ENCODE results near the gene MAG.

MAG gene

DNA sequence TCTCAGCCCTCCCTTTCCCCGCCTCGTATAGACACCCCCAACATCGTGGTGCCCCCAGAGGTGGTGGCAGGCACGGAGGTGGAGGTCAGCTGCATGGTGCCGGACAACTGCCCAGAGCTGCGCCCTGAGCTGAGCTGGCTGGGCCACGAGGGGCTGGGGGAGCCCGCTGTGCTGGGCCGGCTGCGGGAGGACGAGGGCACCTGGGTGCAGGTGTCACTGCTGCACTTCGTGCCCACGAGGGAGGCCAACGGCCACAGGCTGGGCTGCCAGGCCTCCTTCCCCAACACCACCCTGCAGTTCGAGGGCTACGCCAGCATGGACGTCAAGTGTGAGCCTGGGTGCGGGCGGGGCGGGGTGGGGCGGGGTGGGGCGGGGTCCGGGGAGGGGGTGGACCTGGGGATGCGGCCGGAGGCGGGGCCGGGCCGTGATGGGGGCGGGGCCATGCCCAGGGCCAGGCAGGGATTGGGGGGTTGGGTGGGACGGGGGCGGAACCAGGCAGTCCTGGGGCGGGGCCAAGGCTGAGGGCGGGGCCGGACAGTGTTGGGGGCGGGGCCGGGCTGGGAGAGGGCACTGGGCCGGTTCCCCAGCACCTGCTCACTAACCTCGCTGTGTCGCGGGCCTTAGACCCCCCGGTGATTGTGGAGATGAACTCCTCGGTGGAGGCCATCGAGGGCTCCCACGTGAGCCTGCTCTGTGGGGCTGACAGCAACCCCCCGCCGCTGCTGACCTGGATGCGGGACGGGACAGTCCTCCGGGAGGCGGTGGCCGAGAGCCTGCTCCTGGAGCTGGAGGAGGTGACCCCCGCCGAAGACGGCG lies 7.8 kb downstream of the MAG start:
- DNase-seq (ENCODE audit: low spot score), result no peak

DNA sequence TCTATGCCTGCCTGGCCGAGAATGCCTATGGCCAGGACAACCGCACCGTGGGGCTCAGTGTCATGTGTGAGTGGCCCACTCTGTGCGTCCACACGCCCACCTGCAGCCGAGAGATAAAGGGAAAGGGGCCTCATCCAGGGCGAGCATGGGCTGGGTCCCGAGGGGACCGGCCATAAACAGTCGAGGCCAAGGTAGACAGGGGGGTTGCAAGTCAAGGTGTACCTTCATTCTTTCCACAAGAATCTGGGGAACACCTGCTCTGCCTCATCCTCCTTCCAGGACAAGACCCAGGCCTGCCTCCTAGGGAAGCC lies 8.3 kb downstream of the MAG start:
- DNase-seq (ENCODE audit: low spot score), result no peak

DNA sequence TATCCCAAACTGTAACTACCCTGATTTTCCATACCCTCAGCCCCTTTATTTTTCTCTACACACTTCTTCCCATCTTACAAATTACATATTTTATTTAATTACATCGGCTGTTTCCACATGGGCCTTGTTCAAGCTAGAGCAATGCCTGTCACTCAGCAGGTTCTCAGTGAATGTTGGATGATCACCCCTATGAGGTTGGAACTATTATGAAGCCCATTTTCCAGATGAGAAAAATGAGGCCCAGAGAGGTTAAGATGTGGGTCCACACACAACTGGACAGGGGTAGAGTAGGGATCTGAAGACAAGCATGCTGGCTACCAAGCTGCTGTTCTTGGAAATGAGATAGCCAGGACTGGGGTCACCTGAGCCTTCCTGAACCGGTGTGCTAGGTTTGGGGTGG lies 10.0 kb downstream of the MAG start:
- no peak for DNase-seq (ENCODE audit: low spot score)

DNA sequence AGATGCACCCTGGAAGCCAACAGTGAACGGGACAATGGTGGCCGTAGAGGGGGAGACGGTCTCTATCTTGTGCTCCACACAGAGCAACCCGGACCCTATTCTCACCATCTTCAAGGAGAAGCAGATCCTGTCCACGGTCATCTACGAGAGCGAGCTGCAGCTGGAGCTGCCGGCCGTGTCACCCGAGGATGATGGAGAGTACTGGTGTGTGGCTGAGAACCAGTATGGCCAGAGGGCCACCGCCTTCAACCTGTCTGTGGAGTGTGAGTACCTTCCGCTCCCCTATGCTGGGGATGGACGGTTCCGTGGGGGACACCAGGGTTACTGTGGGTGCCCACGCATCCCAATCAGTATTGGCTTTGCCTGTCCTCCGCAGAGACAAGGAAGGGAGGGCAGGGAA lies 10.5 kb downstream of the MAG start:
- no peak for DNase-seq (ENCODE audit: low spot score)

DNA sequence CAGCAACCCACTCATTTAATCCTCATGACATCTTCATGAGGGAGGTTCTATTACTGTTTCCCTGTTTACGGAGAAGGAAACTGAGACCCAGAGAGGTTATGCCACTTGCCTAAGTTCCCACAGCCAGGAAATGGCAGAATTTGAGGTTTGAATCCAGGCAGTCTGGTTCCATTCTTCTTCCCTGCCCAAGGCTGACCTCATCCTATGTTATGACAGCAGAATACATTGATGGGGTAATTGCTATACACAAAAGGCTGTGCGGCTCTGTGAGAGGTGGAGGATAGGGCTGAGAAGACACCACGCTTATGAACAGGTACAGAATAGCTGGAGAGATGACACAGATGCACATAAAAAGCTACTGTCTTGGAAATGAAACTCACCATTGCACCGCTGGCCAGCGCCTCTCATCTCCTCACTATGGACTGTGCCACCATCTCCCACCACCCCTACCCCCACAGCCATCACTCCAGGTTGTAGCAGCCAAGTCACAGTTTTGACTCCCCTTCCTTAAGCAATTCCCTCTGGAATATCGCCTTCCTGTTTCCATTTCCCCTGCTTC lies 11.5 kb downstream of the MAG start:
- no peak for DNase-seq (ENCODE audit: low spot score)

DNA sequence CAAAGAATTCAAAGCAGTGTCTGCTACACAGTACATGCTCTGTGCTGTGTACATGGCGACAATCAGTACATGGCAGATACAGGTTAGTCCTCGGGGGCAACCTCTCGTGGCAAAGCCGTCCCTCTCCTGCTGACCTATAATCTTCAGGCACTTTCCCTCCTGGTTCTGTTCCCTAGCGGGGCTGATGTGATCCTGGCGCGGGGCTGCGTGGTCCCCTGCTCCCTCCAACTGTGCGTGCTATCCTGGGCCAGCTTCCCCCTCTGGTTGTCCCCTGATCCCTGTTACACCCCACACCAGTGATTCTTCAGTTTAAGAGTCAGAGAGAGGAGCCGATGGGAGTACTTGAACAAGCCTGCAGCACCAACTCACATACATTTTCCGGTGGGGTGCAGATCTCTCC lies 12.1 kb downstream of the MAG start:
- DNase-seq (ENCODE audit: low spot score), result no peak

DNA sequence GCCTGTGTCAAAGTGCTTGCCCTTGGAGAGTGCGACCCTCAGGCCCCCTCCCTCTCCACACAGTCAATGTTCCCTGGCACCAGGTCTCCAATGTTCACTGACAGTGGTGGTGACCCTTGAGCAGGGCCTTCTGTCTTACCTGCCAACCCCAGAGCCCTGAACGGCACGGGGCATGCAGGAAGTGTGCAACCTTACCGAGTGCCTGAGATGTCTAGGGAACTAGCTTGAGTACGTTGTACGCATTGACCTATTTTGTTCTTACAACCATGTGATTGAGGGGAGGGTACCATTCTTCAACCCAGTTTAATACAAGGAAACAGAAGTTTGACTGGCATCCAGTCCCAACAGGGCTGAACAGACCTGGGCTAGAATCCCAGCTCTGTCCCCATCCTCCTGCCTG lies 13.2 kb downstream of the MAG start:
- DNase-seq (ENCODE audit: low spot score), result no peak

DNA sequence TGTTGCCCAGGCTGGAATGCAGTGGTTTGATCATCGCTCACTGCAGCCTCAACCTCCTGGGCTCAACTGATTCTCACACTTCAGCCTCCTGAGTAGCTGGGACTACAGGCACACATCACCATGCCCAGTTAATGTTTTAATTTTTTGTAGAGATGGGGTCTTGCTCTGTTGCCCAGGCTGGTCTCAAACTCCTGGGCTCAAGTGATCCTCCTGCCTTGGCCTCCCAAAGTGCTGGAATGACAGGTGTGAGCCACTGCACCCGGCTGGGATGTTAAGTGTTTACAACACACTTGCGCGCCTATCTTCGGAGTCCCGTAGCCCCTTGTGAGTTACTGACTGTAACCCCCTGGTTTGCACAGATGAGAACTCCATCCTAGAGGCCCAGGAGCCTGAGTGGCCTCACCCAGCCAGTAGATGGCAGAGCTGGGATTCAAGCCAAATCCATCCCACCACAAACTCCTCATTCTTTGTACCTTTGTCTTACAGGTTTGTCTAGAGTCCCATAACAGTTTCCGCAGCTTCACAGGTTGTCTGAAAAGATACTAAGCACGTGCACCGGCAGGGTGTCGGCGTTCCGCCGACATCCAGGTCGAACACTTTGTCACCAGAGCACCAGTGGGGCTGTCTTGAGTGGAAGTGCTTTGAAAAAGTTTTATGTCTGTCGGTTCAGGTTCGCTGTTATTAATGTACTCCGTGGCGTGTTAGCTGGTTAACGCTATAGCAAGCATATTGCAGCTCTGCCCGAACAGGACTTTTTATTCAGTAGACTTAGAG lies 14.7 kb downstream of the MAG start:
- DNase-seq (ENCODE audit: low spot score), result no peak

DNA sequence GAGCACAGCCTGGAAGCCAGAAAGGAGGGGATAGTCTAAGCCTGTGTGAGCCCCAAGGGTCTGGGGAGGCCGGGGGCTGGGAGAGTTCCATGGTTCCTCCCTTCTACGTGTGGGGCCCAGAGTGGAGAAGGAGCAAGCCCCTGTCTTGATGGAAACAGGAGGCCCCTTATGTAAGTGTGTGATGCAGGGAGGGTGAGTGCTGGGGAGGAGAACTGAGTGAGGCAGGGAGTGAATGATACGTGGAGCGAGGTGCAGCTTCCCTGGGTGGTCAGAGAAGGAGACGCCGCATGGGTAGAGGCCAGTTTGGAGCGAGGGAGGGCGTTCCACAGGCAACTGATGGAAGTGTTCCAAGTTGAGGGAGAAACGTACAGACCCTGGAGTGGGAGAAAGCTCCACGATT lies 16.0 kb downstream of the MAG start:
- DNase-seq (ENCODE audit: low spot score), result no peak

DNA sequence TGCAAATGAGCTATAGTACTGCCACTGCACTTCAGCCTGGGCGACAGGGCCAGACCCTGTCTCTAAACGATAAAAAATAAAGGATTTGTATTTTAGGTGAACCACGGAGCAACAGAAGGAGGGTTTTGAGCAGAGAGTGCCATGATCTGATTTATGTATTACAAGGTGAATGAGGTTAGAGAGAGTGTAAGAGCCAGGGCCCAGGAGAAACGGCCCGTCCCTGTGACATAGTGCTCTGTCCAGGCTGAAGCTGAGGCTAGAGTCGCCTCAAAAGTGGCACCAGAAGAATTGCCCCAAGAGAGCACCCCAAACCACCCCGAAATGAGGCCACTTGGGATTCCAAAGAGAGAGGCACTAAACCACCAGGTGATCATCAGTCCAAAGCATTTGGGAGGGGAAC lies 16.9 kb downstream of the MAG start:
- no peak for DNase-seq (ENCODE audit: low spot score)

DNA sequence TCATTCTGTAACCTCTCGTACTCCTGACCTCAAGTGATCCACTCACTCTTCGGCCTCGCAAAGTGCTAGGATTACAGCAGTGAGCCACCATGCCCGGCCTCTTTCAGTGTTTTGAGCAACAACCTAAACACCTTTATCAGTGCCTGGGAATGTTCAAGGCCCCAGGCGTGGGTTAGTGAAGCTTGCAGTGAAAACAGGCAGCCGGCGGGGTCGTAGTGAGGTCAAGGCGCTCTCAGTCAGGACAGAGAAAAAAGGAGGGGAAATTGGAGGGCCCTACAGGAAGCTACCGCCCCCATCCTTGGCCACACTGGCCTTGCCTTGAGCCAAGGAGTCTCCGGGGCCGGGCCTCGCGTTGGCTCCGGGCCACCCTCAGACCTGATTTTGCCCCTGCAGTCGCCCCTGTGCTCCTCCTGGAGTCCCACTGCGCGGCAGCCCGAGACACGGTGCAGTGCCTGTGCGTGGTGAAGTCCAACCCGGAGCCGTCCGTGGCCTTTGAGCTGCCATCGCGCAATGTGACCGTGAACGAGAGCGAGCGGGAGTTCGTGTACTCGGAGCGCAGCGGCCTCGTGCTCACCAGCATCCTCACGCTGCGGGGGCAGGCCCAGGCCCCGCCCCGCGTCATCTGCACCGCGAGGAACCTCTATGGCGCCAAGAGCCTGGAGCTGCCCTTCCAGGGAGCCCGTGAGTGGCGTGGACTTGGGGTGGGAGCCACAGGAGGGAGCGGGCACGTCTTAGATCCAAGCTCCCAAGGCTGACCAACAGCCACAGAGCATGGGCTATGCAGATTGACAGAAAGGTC lies 17.7 kb downstream of the MAG start:
- no peak for DNase-seq (ENCODE audit: low spot score)

DNA sequence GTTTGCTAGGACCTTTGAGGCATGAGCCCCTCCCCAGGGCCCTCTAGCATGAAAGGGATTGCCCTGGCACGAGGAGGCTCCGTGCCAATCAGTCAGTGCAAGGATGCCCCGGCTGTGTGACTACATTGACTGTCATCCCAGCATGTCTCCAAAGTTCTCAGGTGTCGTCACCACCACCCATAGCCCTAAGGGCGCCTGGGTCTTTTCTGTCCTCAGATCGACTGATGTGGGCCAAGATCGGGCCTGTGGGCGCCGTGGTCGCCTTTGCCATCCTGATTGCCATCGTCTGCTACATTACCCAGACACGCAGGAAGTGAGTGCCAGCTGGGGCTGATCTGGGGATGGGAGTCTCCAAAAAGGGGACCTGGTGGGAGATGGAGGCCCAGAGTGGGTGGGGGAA lies 18.4 kb downstream of the MAG start:
- no peak for DNase-seq (ENCODE audit: low spot score)

DNA sequence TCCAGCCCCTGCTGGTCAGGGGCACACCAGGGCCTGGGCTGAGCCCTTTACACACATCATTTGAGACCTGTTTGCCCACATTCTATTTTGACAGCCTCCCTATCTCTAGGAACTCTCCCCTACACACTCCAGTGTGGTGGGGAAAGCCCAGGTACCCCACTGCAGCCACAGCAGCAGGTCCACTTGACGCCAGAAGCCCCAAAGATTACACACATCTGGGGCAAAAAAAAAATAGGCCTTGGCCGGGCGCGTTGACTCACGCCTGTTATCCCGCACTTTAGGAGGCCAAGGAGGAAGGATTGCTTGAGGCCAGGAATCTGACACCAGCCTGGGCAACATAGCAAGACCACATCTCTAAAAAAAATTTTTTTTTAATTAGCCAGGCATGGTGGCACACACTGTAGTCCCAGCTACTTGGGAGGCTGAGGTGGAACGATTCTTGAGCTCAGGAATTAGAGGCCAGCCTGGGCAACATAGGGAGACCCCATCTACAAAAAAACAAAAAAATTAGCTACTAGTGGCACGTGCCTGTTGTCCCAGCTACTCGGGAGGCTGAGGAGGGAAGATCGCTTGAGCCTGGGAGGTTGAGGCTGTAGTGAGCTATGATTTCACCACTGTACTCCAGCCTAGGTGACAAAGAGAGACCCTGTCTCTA lies 19.0 kb downstream of the MAG start:
- no peak for DNase-seq (ENCODE audit: low spot score)

DNA sequence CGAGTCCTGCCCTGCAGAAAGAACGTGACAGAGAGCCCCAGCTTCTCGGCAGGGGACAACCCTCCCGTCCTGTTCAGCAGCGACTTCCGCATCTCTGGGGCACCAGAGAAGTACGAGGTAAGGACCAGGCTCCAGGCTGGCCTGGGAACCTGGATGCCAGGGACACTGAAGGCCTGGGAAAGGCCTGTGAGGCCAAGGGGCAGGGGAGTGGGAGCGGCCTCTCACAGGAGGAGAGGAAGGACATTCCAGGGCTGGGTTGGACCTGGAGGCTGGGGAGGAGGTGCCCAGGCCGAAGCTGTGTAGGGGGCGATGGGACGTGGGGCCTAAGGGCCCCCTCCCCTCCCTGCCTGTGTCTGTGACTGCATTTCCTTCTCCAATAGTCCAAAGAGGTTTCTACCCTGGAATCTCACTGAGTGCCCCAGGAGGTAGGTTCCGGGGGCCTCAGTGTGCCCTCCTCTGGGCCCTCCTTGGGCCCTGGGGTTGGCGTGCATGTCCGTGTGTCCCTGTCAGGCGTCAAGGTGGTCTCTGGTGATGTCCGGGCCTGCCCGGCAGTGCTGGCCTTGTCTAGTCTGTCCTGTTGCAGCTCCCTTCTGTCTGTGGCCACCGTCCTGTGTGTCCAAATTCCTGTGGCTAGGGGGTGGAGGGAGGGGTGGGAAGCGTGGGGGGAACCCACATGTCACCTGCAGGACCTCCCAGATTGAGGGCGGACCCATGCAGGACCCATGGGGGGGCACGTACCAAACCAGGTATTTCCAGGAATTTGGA lies 20.1 kb downstream of the MAG start:
- DNase-seq (ENCODE audit: low spot score), result no peak

DNA sequence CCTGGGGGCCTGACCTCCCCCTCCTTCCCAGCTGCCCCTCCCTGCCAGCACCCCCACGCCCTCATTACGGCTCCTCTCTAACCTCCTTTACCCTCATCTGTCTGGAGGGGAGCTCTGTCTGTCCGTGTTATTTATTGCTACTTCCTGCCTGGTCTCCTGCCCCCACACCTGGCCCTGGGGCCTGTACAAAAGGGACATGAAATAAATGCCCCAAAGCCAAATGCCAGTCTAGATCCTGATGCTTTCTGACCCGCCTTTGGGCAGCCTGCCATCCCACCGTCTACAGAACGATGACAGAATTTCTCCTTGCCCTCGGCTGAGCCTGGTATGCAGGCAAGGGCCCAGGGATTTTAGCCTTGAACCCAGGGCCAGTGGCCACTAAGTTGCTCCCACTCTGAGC lies 21.6 kb downstream of the MAG start:
- no peak for DNase-seq (ENCODE audit: low spot score)

DNA sequence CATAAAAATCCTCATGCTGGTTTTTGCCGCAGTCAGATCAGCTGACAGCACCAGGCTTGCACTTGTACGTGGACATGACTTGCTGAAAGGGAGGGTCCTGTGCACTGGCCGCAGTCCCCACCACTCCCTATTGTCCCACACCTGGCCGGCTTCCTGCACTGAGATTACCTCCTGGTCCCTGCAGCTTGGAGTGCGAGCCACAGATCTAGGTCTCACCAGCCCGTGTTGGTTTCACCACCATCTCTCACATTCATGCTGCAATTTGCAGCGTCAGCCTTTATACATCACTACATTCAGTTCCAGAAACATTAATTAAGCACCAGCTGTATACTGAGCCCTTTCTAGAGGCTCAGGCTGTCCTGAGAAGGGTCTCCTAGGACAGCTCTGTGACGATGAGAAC lies 22.1 kb downstream of the MAG start:
- no peak for DNase-seq (ENCODE audit: low spot score)

DNA sequence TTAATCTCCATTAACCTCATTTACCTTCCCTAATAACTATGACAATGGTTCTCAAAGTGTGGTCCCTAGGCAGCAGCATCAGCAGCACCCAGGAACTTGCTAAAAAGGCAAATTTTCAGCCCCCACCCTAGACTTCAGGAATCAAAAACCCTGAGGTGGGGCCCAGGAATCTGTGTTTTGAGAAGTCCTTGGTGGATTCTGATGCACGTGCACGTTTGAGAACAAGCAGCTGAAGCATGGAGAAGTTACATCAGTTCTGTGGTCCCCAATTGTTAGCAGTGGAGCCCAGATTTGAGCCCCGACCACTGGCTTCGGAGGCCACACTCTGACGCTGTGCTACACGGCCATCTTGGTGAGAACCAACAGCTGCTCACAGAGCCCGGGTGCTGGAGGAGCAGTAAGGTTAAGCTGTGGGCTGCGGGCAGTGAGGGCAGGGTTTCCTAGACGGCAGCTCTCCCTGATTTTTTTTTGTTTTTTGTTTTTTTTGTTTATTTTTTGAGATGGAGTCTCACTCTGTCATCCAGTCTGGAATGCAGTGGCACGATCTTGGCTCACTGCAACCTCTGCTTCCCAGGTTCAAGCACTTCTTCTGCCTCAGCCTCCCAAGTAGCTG lies 23.0 kb downstream of the MAG start:
- DNase-seq (ENCODE audit: low spot score), result no peak

DNA sequence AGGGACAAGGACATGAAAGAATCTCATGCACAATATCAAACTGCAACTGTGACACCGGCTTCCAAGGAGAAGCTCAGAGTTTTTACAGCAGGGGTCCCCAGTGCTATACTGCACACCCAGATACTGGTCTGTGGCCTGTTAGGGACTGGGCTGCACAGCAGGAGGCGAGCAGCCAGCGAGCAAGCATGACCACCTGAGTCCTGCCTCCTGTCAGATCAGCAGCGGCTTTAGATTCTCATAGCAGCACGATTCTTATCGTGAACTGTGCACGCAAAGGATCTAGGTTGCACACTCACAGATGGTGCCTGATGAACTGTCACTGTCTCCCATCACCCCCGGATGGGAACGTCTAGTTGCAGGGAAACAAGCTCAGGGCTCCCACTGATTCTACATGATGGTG lies 23.9 kb downstream of the MAG start:
- DNase-seq (ENCODE audit: low spot score), result no peak

DNA sequence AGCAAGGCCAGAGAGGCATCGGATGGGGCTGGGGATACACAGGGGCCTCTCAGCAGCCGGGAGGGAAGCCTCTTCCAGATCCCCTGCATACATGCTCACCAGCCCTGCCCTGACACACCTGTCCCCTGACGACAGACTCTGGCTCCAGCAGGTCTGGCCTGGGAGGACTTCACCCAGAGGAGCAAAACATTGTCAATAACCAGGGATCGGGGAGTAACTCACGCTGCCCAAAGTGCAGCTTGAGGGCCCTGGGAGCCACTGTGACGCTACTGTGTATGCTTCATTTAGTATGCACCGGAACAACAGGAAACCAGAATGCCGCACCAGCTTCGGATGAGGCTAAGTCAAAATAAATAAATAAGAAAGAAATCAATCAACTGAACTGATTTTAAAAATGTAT lies 24.6 kb downstream of the MAG start:
- no peak for DNase-seq (ENCODE audit: low spot score)

DNA sequence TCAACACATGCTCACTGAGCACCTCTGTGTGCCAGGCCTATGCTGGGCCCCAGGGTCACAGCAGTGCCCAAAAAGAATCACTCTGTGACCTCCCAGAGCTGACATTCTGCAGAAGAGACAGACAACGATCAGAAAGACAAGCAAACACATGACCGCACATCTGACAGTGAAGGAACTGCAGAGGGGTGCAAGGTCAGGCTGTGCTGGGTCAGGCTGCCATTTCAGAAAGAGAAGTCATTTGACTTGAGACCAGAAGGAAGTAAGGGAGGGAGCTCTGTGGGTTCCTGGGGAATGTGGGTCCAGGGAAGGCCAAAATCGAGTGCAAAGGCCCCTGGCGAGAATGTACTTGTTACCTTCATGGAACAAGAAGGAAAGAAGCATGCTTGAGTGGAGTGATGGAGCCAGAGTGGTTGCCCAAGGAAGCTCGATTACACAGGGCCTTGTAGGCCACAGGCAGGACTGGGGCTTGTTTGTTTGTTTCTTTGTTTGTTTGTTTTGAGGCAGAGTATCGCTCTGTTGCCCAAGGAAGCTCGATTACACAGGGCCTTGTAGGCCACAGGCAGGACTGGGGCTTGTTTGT lies 25.6 kb downstream of the MAG start:
- no peak for DNase-seq (ENCODE audit: low spot score)

Data from hepatic stellate cell (primary cell).